Heart left ventricle (tissue), 16 donors: ENCODE results near the gene PF4V1. TPM values are rescaled to one million over a fixed set of nuclear protein-coding genes. Genes with fewer than 3 reads are reported as not detected.
A peak's percentile ranks its signal among the peaks of the same experiment; 100 is the strongest.

ENCODE experiments used
- ATAC-seq, 4 donors: fragments of 200-7000 bp; cut with Tn5 transposase; one replicate each; pipeline ENCODE4 v1.9.1; 2020 to 2022; ENCODE audit warnings: moderate library complexity in 4 of 4, mild to moderate bottlenecking in 3 of 4, moderate number of reproducible peaks in 1 of 4
- DNase-seq, 5 donors: peaks; one replicate each; pipeline ENCODE4 v3.0.0-alpha.2; 2020
- H3K27ac ChIP-seq, 12 donors: fragments of 200-600 bp; sonication (generic) in 4 of 12; one replicate each; pipeline versions ENCODE4 v1.5.0 to v1.8.0; 2016 to 2022; ENCODE audit warnings: mild to moderate bottlenecking in 2 of 12
- H3K27me3 ChIP-seq, 9 donors: fragments of 200-600 bp; sonication (generic) in 2 of 9; one replicate each; pipeline versions ENCODE4 v1.5.1 to v1.8.0; 2016 to 2022; ENCODE audit warnings: mild to moderate bottlenecking in 3 of 9
- H3K36me3 ChIP-seq, 9 donors: fragments of 200-600 bp; sonication (generic) in 2 of 9; one replicate each; pipeline versions ENCODE4 v1.5.0 to v1.8.0; 2018 to 2022; ENCODE audit warnings: mild to moderate bottlenecking in 2 of 9
- H3K4me1 ChIP-seq, 12 donors: fragments of 200-600 bp; sonication (generic) in 4 of 12; one replicate each; pipeline versions ENCODE4 v1.5.0 to v1.8.0; 2016 to 2022; ENCODE audit warnings: mild to moderate bottlenecking in 3 of 12
- H3K4me3 ChIP-seq, 12 donors: fragments of 200-600 bp; sonication (generic) in 4 of 12; one replicate each; pipeline versions ENCODE4 v1.5.0 to v1.8.0; 2017 to 2022; ENCODE audit warnings: mild to moderate bottlenecking in 9 of 12, moderate library complexity in 4 of 12
- H3K9me3 ChIP-seq, 12 donors: fragments of 200-600 bp; sonication (generic) in 4 of 12; one replicate each; pipeline versions ENCODE4 v1.5.0 to v1.8.0; 2016 to 2022; ENCODE audit warnings: mild to moderate bottlenecking in 1 of 12
- CTCF ChIP-seq, 12 donors: fragments of 200-600 bp; sonication (generic) in 4 of 12; IDR thresholded peaks; one replicate each; pipeline versions ENCODE4 v1.5.0 to v1.8.0; 2018 to 2022; ENCODE audit warnings: antibody characterized with exemption in 12 of 12, mild to moderate bottlenecking in 5 of 12
- POLR2A ChIP-seq, 2 donors: fragments of 450-650 bp; IDR thresholded peaks; one replicate each; pipeline ENCODE4 v1.6.1; 2017; ENCODE audit warnings: antibody characterized with exemption in 2 of 2, mild to moderate bottlenecking in 2 of 2, moderate library complexity in 2 of 2
- WGBS, 4 donors: extraction: QIAGEN DNeasy Blood & Tissue Kit in 2 of 4; methylation state at CpG; one replicate each; pipeline versions ENCODE4 v1.1.5 to v1.1.7; 2013 to 2018; 5-methylcytosine and 5-hydroxymethylcytosine counted together
- intact Hi-C, 10 donors: fragments of 100-400 bp; cut with DNase I; formaldehyde crosslinking; loops; one replicate each; pipeline versions ENCODE4 v1.11.1 to v1.14.2; 2022
- polyA plus RNA-seq, 2 donors: library from polyadenylated mRNA; stranded (reverse); fragments of 200-250 nt; gene quantifications; one replicate each; pipeline ENCODE4 v1.2.3, GENCODE V29; 2013
- total RNA-seq, 9 donors: library from RNA; depleted of rRNA in 2 of 9; stranded (reverse); fragments of >200 nt in 2 of 9; fragmentation: NEBNext Ultra II Directional in 3 of 9; extraction: Animal tissue kit (Norgen Biotek cat#: 25700) in 3 of 9; gene quantifications; one replicate each; pipeline versions ENCODE4 v1.1.0 to v1.2.4, GENCODE V29; 2016 to 2023
- donor health status: ischemic (EF 13 %, LVEDD 7.1; RV severe dilation, severe dysfunction).
- donor health status: healthy with polysubstance abuse.
- donor health status: DM: no; HTN: yes; CAD: no.
- donor health status: DM: no; HTN: no; CAD: no.
- donor health status: ischemic (EF 25% LVEDD 6.9; RV normal size, moderate dysfunction).
- donor health status: ischemic (EF 25% LVEDD 5.7; RV mildly dilated, moderate dysfunction).
- donor health status: healthy.
- donor health status: DM: yes; HTN: yes; CAD: no.
- donor health status: ischemic (EF 35%, LVEDD 5.7; RV mildly dilated, moderate dysfunction).
- donor health status: nonischemic (EF 11% LVEDD 7.7; RV severe dilation, severe dysfunction).
- donor health status: DM: yes; HTN: yes; CAD: no.
- donor health status: PGD.
- donor health status: ischemic (EF 29% LVEDD 5.4; RV normal size, mild dysfunction).
- donor health status: nonischemic (EF 23%, LVEDD 6.1; RV moderate dilation, normal function).

PF4V1 gene
- total and polyA plus RNA-seq, 11 donors = 0.93 TPM; not detected in 10

- ATAC-seq (peak in 1 of 4 donors; percentile 48), DNase-seq (peak in 1 of 5 donors; percentile 31)
- peaks cover 0 to 13% (median 0%) of the 10 kb centered on the region in 12 donors for H3K9me3 ChIP-seq
- H3K27me3 ChIP-seq = peaks cover 0 to 6% (median 1%) of the 10 kb centered on the region in 9 donors
- peak overlapping the region in 1 of 12 donors; percentile 24 for H3K27ac ChIP-seq
- H3K4me3 ChIP-seq = no peak overlapping the region
- H3K4me1 ChIP-seq = peaks cover 0 to 20% (median 0%) of the 10 kb centered on the region in 12 donors
- no peaks in the 10 kb centered on the region for H3K36me3 ChIP-seq
- TF ChIP-seq POLR2A (IDR thresholded peaks at IDR 0.05) (no peak), CTCF (IDR thresholded peaks at IDR 0.05) (no peak)
- intact Hi-C loops = no loop called here
- WGBS, 4 donors = 57 to 75% (median 63%) methylated on average over 2 of the region's 2 CpGs
Measured at GRCh38 chr4:73831569-73831968, 21.5 kb upstream of the PF4V1 start.

DNA sequence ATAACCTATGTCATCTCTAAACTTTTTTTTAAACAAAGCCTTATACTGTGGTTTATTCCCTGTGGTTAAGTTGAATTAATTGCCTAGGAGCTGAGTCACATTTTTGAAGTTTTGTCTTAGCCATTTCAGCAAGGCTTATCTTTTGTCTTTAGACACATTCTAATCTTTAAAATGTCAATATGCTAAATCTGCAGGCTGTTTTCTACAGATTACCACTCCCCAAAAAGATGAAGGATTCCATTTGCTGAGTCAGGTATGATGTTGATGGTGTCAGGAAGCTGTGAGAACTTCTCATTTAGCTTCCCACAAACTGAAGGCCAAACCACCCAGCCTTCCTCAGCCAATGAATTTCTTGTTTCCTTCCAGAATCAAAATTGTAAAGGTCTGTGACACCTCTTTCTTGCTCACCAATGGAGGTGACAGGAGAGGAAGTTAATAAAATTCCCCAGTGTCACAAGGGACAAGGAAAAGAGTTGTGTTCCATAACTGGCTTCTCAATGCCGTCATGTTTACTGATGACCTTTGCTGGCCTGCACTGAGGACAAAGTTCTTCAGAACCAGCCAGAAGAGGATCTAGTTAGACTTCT lies 20.4 kb upstream of the PF4V1 start:
- 68 to 84% (median 74%) methylated on average over 1 of the region's 1 CpG for WGBS, 4 donors
- ATAC-seq = peak in 1 of 4 donors; percentile 43
- H3K36me3 ChIP-seq = no peaks in the 10 kb centered on the region
- peaks cover 0 to 4% (median 0%) of the 10 kb centered on the region in 12 donors for H3K9me3 ChIP-seq
- no peak overlapping the region for H3K4me3 ChIP-seq
- no peak for TF ChIP-seq POLR2A (IDR thresholded peaks at IDR 0.05)
- no peak for TF ChIP-seq CTCF (IDR thresholded peaks at IDR 0.05)
- intact Hi-C loops = no loop called here
- DNase-seq = no peak
- H3K4me1 ChIP-seq = peaks cover 0 to 26% (median 0%) of the 10 kb centered on the region in 12 donors
- peaks cover 0 to 17% (median 6%) of the 10 kb centered on the region in 9 donors for H3K27me3 ChIP-seq
- H3K27ac ChIP-seq = peak overlapping the region in 1 of 12 donors; percentile 24

GRCh38 chr4:73836373-73837279 lies 16.5 kb upstream of the PF4V1 start, which contains the start of gene CXCL6:
Gene CXCL6, plus strand, starts transcription at chr4:73836678. Its CDS starts 73 bp downstream, at chr4:73836751.
- no peaks in the 10 kb centered on the region for H3K36me3 ChIP-seq
- intact Hi-C loops = no loop called here
- peaks cover 0 to 36% (median 6%) of the 10 kb centered on the region in 9 donors for H3K27me3 ChIP-seq
- peak within 1 kb of the TSS in 10 of 12 donors; percentile 14 to 56 (median 38) for H3K4me3 ChIP-seq
- no peak for TF ChIP-seq POLR2A (IDR thresholded peaks at IDR 0.05)
- no peak for TF ChIP-seq CTCF (IDR thresholded peaks at IDR 0.05)
- ATAC-seq = peak in 3 of 4 donors; percentile 18 to 58 (median 46)
- no peaks in the 10 kb centered on the region for H3K9me3 ChIP-seq
- peak within 1 kb of the TSS in 1 of 12 donors; percentile 24 for H3K27ac ChIP-seq
- 4 to 8% (median 6%) methylated on average over 36 to 41 of the region's 41 CpGs for WGBS, 4 donors
- DNase-seq = peak in 3 of 5 donors; percentile 34 to 75 (median 45)
- peaks cover 0 to 16% (median 0%) of the 10 kb centered on the region in 12 donors for H3K4me1 ChIP-seq

- intact Hi-C loops = no loop called here
- TF ChIP-seq POLR2A (IDR thresholded peaks at IDR 0.05) (no peak), CTCF (IDR thresholded peaks at IDR 0.05) (no peak)
- Histone ChIP-seq H3K27ac (no peak overlapping the region), H3K4me1 (peaks cover 0 to 12% (median 0%) of the 10 kb centered on the region in 12 donors), H3K4me3 (no peak overlapping the region), H3K27me3 (peaks cover 0 to 42% (median 6%) of the 10 kb centered on the region in 9 donors), H3K9me3 (no peaks in the 10 kb centered on the region), H3K36me3 (no peaks in the 10 kb centered on the region)
- no peak for ATAC-seq
- DNase-seq = no peak
- 81 to 90% (median 84%) methylated on average over 5 of the region's 5 CpGs for WGBS, 4 donors
Measured at GRCh38 chr4:73839071-73839470, 14.0 kb upstream of the PF4V1 start.
